ENCODE results near the gene PDE11A. TPM values are rescaled to one million over a fixed set of nuclear protein-coding genes. Genes with fewer than 3 reads are reported as not detected.

PDE11A gene
- polyA plus RNA-seq, 3 donors = 5.5 to 7.6 (median 6.9) TPM

- DNase-seq (ENCODE audit: low read depth in 3 of 3, low spot score in 2 of 3) = no peak
Measured at GRCh38 chr2:177930916-177931315, 141.7 kb downstream of the PDE11A start.

GRCh38 chr2:177929662-177930522 is 142.7 kb downstream of the PDE11A start:
- DNase-seq (ENCODE audit: low read depth in 3 of 3, low spot score in 2 of 3) = no peak

- DNase-seq (ENCODE audit: low read depth in 3 of 3, low spot score in 2 of 3) = no peak
Measured at GRCh38 chr2:177923323-177923722, 149.3 kb downstream of the PDE11A start.

GRCh38 chr2:177921726-177922125 is 150.9 kb downstream of the PDE11A start:
- DNase-seq (ENCODE audit: low read depth in 3 of 3, low spot score in 2 of 3) = no peak

- DNase-seq (ENCODE audit: low read depth in 3 of 3, low spot score in 2 of 3) = no peak
Measured at GRCh38 chr2:177917169-177917568, 155.4 kb downstream of the PDE11A start.

GRCh38 chr2:177916342-177916741 is 156.2 kb downstream of the PDE11A start:
- DNase-seq (ENCODE audit: low read depth in 3 of 3, low spot score in 2 of 3) = no peak

- no peak for DNase-seq (ENCODE audit: low read depth in 3 of 3, low spot score in 2 of 3)
Measured at GRCh38 chr2:177914247-177914646, 158.3 kb downstream of the PDE11A start.

- no peak for DNase-seq (ENCODE audit: low read depth in 3 of 3, low spot score in 2 of 3)
Measured at GRCh38 chr2:177909962-177910361, 162.6 kb downstream of the PDE11A start.

- no peak for DNase-seq (ENCODE audit: low read depth in 3 of 3, low spot score in 2 of 3)
Measured at GRCh38 chr2:177908824-177909223, 163.8 kb downstream of the PDE11A start.

GRCh38 chr2:177908182-177908581 is 164.4 kb downstream of the PDE11A start:
- no peak for DNase-seq (ENCODE audit: low read depth in 3 of 3, low spot score in 2 of 3)

- DNase-seq (ENCODE audit: low read depth in 3 of 3, low spot score in 2 of 3) = peak; percentile 23 to 32 (median 29)
Measured at GRCh38 chr2:177906041-177906718, 166.4 kb downstream of the PDE11A start.

- DNase-seq (ENCODE audit: low read depth in 3 of 3, low spot score in 2 of 3) = no peak
Measured at GRCh38 chr2:177905640-177906039, 166.9 kb downstream of the PDE11A start.

- DNase-seq (ENCODE audit: low read depth in 3 of 3, low spot score in 2 of 3) = no peak
Measured at GRCh38 chr2:177902395-177903163, 170.0 kb downstream of the PDE11A start.

GRCh38 chr2:177900082-177900481 is 172.5 kb downstream of the PDE11A start:
- DNase-seq (ENCODE audit: low read depth in 3 of 3, low spot score in 2 of 3) = no peak

GRCh38 chr2:177897278-177897677 is 175.3 kb downstream of the PDE11A start:
- DNase-seq (ENCODE audit: low read depth in 3 of 3, low spot score in 2 of 3) = no peak

GRCh38 chr2:177896587-177896986 is 176.0 kb downstream of the PDE11A start:
- no peak for DNase-seq (ENCODE audit: low read depth in 3 of 3, low spot score in 2 of 3)

GRCh38 chr2:177894546-177894945 is 178.0 kb downstream of the PDE11A start:
- DNase-seq (ENCODE audit: low read depth in 3 of 3, low spot score in 2 of 3) = no peak

- DNase-seq (ENCODE audit: low read depth in 3 of 3, low spot score in 2 of 3) = no peak
Measured at GRCh38 chr2:177893880-177894279, 178.7 kb downstream of the PDE11A start.

GRCh38 chr2:177891533-177891932 is 181.0 kb downstream of the PDE11A start:
- no peak for DNase-seq (ENCODE audit: low read depth in 3 of 3, low spot score in 2 of 3)

- no peak for DNase-seq (ENCODE audit: low read depth in 3 of 3, low spot score in 2 of 3)
Measured at GRCh38 chr2:177889818-177890460, 182.6 kb downstream of the PDE11A start.

GRCh38 chr2:177888581-177888980 is 184.0 kb downstream of the PDE11A start:
- DNase-seq (ENCODE audit: low read depth in 3 of 3, low spot score in 2 of 3) = no peak
